HepG2 (cell line): Measurements from ENCODE around the gene EEIG1. TPM values are rescaled to one million over a fixed set of nuclear protein-coding genes. Genes with fewer than 3 reads are reported as not detected.
A peak's percentile ranks its signal among the peaks of the same experiment; 100 is the strongest.

Experiments
- ARNT ChIP-seq: fragments of 450-650 bp; IDR thresholded peaks from 2 replicates; pipeline ENCODE4 v1.6.1; 2017
- ARNTL ChIP-seq: sonication (generic); formaldehyde crosslinking; IDR thresholded peaks from 2 replicates; pipeline ENCODE4 v1.4.0; 2020; ENCODE audit warnings: mild to moderate bottlenecking, missing genetic modification reagents
- GATAD1 ChIP-seq: IDR thresholded peaks from 2 replicates; pipeline ENCODE4 v1.6.1; 2016; ENCODE audit warnings: missing genetic modification reagents, missing compliant biosample characterization
- HCFC1 ChIP-seq: fragments of 150-350 bp; IDR thresholded peaks from 2 replicates; pipeline ENCODE4 v1.6.1; 2014; ENCODE audit warnings: low read depth, low read length
- HDAC1 ChIP-seq: sonication (generic); formaldehyde crosslinking; IDR thresholded peaks from 2 replicates; pipeline ENCODE4 v1.5.1; 2020; ENCODE audit warnings: mild to moderate bottlenecking, missing genetic modification reagents
- HDAC2 ChIP-seq: sonication (generic); formaldehyde crosslinking; IDR thresholded peaks from 2 replicates; pipeline ENCODE4 v1.4.0; 2020; ENCODE audit warnings: missing genetic modification reagents
- HNF4G ChIP-seq, 2 experiments: sonication (generic) in 1 of 2; formaldehyde crosslinking in 1 of 2; IDR thresholded peaks; 2 replicates each; pipeline versions ENCODE4 v1.4.0 to v1.6.1; 2011 to 2020; ENCODE audit warnings: borderline replicate concordance in 2 of 2, low read depth in 2 of 2, mild to moderate bottlenecking in 2 of 2, low read length in 1 of 2, missing genetic modification reagents in 1 of 2, moderate library complexity in 1 of 2
- HOMEZ ChIP-seq: IDR thresholded peaks from 2 replicates; pipeline ENCODE4 v1.6.1; 2016; ENCODE audit warnings: low read depth
- MAFF ChIP-seq: IDR thresholded peaks from 2 replicates; pipeline ENCODE4 v1.6.1; 2011; ENCODE audit warnings: low read depth, low read length, improper control_type of control experiment
- MAZ ChIP-seq, 2 experiments: sonication (generic) in 1 of 2; formaldehyde crosslinking in 1 of 2; IDR thresholded peaks; 2 replicates each; pipeline versions ENCODE4 v1.5.0 to v1.6.1; 2012 to 2020; ENCODE audit warnings: low read depth in 2 of 2, mild to moderate bottlenecking in 2 of 2, borderline replicate concordance in 1 of 2, improper control_type of control experiment in 1 of 2, low read length in 1 of 2, missing genetic modification reagents in 1 of 2, moderate library complexity in 1 of 2
- NBN ChIP-seq: fragments of 450-650 bp; conservative IDR thresholded peaks from 2 replicates; pipeline ENCODE4 v1.6.1; 2017
- NFE2L2 ChIP-seq: fragments of 150-350 bp; IDR thresholded peaks from 2 replicates; pipeline ENCODE4 v1.6.1; 2014; ENCODE audit warnings: low read length
- SNAI1 ChIP-seq: sonication (generic); formaldehyde crosslinking; IDR thresholded peaks from 2 replicates; pipeline ENCODE4 v1.5.0; 2020; ENCODE audit warnings: mild to moderate bottlenecking, missing genetic modification reagents, borderline replicate concordance
- TBX3 ChIP-seq: fragments of 450-650 bp; IDR thresholded peaks from 2 replicates; pipeline ENCODE4 v1.6.1; 2017; ENCODE audit warnings: antibody characterized with exemption, mild to moderate bottlenecking, inconsistent platforms, borderline replicate concordance
- TFDP1 ChIP-seq: IDR thresholded peaks from 2 replicates; pipeline ENCODE4 v1.6.1; 2016; ENCODE audit warnings: missing compliant biosample characterization, missing genetic modification reagents, borderline replicate concordance
- THRA ChIP-seq: sonication (generic); formaldehyde crosslinking; IDR thresholded peaks from 2 replicates; pipeline ENCODE4 v1.4.0; 2020; ENCODE audit warnings: missing genetic modification reagents, borderline replicate concordance
- ZBTB43 ChIP-seq: sonication (generic); formaldehyde crosslinking; conservative IDR thresholded peaks from 2 replicates; pipeline ENCODE4 v1.4.0; 2020; ENCODE audit warnings: missing genetic modification reagents
- ZNF333 ChIP-seq: sonication (generic); formaldehyde crosslinking; IDR thresholded peaks from 2 replicates; pipeline ENCODE4 v1.4.0; 2020; ENCODE audit warnings: mild to moderate bottlenecking, missing genetic modification reagents, borderline replicate concordance
- ZNF580 ChIP-seq: IDR thresholded peaks from 2 replicates; pipeline ENCODE4 v1.6.1; 2016; ENCODE audit warnings: low read depth, borderline replicate concordance
- ZNF619 ChIP-seq: sonication (generic); formaldehyde crosslinking; IDR thresholded peaks from 2 replicates; pipeline ENCODE4 v1.4.0; 2020; ENCODE audit warnings: mild to moderate bottlenecking, missing genetic modification reagents
- ZNF691 ChIP-seq: sonication (generic); formaldehyde crosslinking; IDR thresholded peaks from 2 replicates; pipeline ENCODE4 v1.4.0; 2020; ENCODE audit warnings: missing genetic modification reagents, low read depth, mild to moderate bottlenecking, borderline replicate concordance
- ZNF724P ChIP-seq: sonication (generic); formaldehyde crosslinking; IDR thresholded peaks from 2 replicates; pipeline ENCODE4 v1.8.0; 2022; ENCODE audit warnings: missing genetic modification reagents, borderline replicate concordance
- polyA plus RNA-seq, 8 experiments: library from polyadenylated mRNA; depleted of rRNA in 3 of 8; stranded (reverse) in 7 of 8; unstranded in 1 of 8; fragments of >200 nt; fragmentation: Illumina TruSeq in 4 of 8; extraction: Trizol in 4 of 8; gene quantifications; 2 replicates each; pipeline versions ENCODE4 v1.2.1 to v1.2.3, GENCODE V29; 2011 to 2016; ENCODE audit warnings: low read depth in 4 of 8, missing spikeins in 1 of 8, mixed read lengths in 1 of 8; ENCODE audit not compliant: insufficient read depth in 1 of 8
- total RNA-seq, 5 experiments: library from RNA; depleted of rRNA; stranded (reverse); fragments of >200 nt; fragmentation: Illumina TruSeq; extraction: Trizol; gene quantifications; 2 replicates each; pipeline ENCODE4 v1.2.3, GENCODE V29; 2016; ENCODE audit warnings: low read depth in 1 of 5

EEIG1 gene
- total and polyA plus RNA-seq, 2 of the 13 experiments (the other 11 are each of a cell fraction or from before 2014, with no cell fraction given) = 16.6 to 25.2 TPM

- TF ChIP-seq THRA (peak; percentile 85), HCFC1 (no peak), HOMEZ (CRISPR knock-in tag) (0 out of 2 replicates have a peak, but pooled peaks have one; percentile 17), NBN (no peak), ZNF580 (peak; percentile 84; the same call in 1 of the 2 replicates), ZNF333 (CRISPR knock-in tag) (no peak), HDAC2 (CRISPR knock-in tag) (peak; percentile 75; the same call in 1 of the 2 replicates), TBX3 (peak; percentile 39; the same call in 1 of the 2 replicates), TFDP1 (CRISPR knock-in tag) (0 out of 2 replicates have a peak, but pooled peaks have one; percentile 19), HDAC1 (CRISPR knock-in tag) (peak; percentile 60; the same call in 1 of the 2 replicates), NFE2L2 (0 out of 2 replicates have a peak, but pooled peaks have one; percentile 10), HNF4G (IDR thresholded peaks at IDR 0.05; ENCODE audit: borderline replicate concordance, low read depth, low read length) (no peak), HNF4G (CRISPR knock-in tag; IDR thresholded peaks at IDR 0.05; ENCODE audit: borderline replicate concordance, low read depth) (peak; percentile 52; the same call in 1 of the 2 replicates), GATAD1 (CRISPR knock-in tag) (peak; percentile 57), ARNT (no peak), ZNF691 (CRISPR knock-in tag) (0 out of 2 replicates have a peak, but pooled peaks have one; percentile 5), ARNTL (peak; percentile 80; the same call in 1 of the 2 replicates), MAZ (IDR thresholded peaks at IDR 0.05; ENCODE audit: borderline replicate concordance, low read depth, low read length) (no peak), MAZ (CRISPR knock-in tag; IDR thresholded peaks at IDR 0.05; ENCODE audit: low read depth) (no peak), MAFF (peak; percentile 90), SNAI1 (CRISPR knock-in tag) (no peak), ZNF724P (CRISPR knock-in tag) (0 out of 2 replicates have a peak, but pooled peaks have one; percentile 53), ZNF619 (CRISPR knock-in tag) (no peak), ZBTB43 (CRISPR knock-in tag) (peak; percentile 37; the same call in 1 of the 2 replicates)
Measured at GRCh38 chr9:127991017-127991756, 10.4 kb upstream of the EEIG1 start (continued).
